ENCODE measurements around the gene SEPHS1.
A peak's percentile ranks its signal among the peaks of the same experiment; 100 is the strongest.
"Not testable (repeated sequence)": the region's sequence is repeated elsewhere in the genome, so short reads cannot be mapped to it uniquely, and the experiment has no call there.

The SEPHS1 gene

DNA sequence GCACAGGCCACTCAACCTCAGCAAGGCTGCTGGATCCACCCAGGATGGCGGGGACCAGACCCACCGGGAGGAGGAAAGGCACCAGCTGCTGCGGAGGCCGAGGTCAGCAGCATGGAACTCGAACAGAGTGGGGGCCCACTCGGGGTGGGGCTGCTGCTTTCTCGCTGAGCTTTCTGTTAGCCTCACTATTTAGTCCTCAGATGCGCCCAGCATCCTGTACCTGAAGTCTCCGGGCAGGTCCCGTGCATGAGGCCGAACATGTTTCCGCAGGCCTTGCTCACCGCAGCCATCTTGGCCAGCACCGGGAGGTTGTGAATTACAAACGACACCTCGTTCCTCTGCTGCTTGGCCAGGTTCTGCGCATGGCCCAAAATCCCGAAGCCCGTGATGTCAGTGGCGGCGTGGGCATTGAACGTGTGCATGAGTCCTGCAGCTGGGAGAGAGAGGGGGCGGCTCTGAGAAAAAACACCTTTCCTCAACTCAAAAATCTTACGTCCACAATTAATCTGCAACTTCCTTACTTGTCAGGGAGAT lies 25.4 kb downstream of the SEPHS1 start:
- no peak for DNase-seq

- DNase-seq, result no peak
Observed at GRCh38 chr10:13321576-13321975, 26.5 kb downstream of the SEPHS1 start.

DNA sequence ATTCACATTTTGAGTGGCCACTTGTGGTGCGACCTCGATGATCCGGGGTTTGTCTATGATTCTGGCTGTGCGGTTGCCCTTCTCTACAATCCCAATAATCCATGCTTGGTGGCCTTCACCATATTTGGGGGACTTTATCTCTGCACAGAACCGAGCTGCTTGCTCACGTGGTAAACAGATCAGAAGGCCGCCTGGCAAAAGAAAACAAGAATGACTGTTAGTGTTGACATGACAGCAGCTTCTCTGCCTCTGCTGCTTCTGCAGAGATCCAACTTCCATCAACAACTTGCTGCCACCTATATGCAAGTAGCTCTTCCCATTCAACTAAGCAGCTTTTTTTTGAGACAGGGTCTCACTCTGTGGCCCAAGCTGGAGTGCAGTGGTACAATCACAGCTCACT lies 28.9 kb downstream of the SEPHS1 start:
- no peak for DNase-seq

DNA sequence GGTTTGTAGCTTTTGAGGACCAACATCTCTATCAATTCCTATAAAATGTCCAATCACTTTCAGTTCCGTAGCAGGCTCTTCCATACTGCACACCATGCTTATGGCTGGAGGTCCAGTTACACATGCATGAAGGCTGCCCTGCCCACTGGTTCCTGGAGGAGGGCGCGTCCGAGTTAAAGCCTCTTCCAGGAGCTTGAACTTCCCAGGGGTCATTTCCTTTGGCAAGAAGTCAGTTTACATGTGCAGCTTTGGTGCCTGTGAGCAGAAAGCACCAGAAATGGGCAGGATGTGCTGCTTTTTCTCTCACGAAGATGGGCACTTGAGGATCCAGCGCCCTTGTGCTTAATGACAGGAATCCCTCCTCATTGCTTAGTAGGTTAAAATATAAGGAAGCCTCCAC lies 30.6 kb downstream of the SEPHS1 start:
- no peak for DNase-seq

- no peak for DNase-seq
Observed at GRCh38 chr10:13316635-13317311, 31.3 kb downstream of the SEPHS1 start.

- DNase-seq, result no peak
Observed at GRCh38 chr10:13315361-13315760, 32.7 kb downstream of the SEPHS1 start.

- DNase-seq, result no peak
Observed at GRCh38 chr10:13311177-13311575, 36.9 kb downstream of the SEPHS1 start.

GRCh38 chr10:13310518-13311176 lies 37.4 kb downstream of the SEPHS1 start:
- no peak for DNase-seq

- DNase-seq, result no peak
Observed at GRCh38 chr10:13309792-13310191, 38.3 kb downstream of the SEPHS1 start.

- DNase-seq, result no peak
Observed at GRCh38 chr10:13308096-13308495, 40.0 kb downstream of the SEPHS1 start.

DNA sequence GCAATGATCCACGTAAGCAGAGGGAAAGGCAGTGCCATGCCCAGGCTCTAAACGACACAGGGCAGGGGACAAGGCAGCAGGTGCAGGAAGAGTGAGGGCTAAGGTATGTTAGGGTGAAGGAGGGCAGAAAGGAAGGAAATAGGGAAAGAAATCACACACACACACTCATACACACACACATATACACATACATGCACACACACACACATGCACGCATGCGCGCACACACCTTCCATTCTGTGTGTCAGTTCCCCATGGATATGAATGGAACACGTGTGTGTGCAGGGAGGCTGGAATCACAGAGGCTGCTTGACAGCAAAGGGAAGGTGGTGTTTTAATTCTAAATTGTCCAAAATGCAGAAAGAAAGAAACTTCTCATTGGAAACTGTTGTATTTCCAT lies 42.0 kb downstream of the SEPHS1 start:
- DNase-seq, result no peak

- DNase-seq, result no peak
Observed at GRCh38 chr10:13302821-13303555, 45.1 kb downstream of the SEPHS1 start.

DNA sequence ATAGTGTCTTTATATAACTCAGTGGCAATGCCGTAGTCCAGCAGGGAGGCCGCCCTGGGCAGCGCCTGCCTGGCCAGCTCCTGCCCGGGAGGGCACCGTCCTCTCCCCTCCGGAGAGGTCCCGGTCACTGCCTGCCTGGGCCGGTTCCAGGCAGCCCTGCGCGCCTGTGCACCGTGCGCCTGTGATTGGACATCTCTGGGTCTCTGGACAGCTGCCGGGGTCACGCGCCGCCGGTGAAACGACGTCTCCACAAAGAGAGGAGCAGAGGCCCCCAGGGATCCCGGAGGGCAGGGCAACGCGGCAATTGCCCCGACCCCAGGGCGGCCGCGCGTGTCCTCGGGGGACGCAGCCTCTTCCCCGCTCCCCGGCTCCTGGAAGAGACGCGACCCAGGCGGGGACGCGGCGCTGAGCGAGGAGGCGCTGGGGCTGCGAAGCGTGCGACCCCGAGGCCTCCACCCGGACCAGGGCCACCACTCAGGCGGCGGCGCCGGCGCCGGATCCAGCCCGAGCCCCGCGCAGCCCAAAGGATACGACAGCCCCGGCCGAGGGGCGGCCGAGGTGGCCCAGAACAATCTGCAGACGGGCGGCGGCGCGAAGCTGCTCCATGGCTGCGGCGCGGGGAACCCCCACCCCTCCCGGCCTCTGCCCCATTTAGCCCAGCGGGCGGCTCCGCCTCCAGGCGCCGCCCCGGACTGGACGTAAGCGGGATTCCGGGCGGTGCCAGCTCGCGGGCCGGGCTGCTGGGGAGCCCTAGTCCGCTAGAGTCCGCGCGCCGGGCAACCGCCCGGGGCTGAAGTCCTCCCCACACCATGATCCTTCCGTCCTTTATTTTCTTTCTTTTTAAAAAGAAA lies 48.4 kb downstream of the SEPHS1 start, which contains the start of gene PHYH:
PHYH (minus strand) TSS at position 628 of the 851 bp plus-strand sequence; CDS start at position 606, 22 bp downstream.
- peak; percentile 33 for DNase-seq

DNA sequence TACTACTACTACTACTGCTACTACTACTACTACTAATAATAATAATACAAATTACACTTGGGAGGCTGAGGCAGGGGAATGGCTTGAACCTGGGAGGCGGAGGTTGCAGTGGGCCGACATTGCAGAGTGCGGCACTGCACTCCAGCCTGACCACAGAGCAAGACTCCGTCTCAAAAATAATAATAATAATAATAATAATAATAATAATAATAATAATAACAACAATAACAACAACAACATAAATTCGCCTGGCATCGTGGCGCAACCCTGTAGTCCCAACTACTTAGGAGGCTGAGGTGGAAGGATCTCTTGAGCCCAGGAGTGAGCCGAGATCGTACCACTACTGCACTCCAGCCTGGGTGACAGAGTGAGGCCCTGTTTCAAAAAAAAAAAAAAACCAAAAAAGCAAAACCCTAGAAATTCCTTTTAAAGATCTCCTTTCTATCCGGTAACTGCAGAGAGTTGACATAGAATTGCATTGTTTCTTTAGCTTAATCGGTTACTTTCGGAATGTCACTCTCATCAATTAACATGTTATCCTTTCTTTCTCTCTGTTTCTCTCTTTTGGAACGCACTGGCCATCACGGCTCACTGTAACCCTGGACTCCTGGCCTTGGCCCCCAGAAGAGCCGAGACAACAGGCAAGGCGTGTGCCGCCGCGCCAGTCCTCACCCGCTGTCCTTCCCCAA lies 49.2 kb downstream of the SEPHS1 start:
- DNase-seq, result no peak

DNA sequence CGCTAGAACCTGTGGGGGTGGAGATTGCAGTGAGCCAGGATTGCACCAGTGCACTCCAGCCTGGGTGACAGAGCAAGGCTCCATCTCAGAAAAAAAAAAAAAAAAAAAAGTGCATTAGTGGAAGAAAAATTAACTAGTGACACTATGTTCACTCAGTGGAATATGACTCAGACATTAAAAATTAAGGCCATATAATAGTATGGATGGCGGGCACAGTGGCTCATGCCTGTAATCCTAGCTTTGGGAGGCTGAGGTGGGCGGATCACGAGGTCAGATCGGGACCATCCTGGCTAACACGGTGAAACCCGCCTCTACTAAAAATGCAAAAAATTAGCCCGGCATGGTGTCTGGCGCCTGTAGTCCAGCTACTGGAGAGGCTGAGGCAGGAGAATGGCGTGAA lies 51.6 kb downstream of the SEPHS1 start:
- DNase-seq, result no peak

DNA sequence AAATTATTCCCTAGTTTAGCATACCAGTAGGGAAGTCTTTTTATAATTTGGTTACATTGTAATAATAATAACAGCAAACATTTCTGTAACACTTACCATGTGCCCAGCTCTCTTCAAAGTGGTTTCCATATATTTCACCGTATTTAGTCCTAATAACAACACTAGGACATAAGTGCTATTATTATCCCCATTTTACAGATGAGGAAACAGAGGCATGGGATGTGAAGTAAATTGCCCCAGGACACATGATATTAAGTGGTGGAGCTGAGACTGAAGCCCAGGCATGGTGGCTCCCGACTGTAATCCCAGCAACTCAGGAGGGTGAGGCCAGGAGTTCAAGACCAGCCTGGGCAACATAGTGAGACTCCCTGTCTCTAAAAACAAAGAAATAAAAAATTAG lies 53.3 kb downstream of the SEPHS1 start:
- DNase-seq, result no peak

- no peak for DNase-seq
Observed at GRCh38 chr10:13291821-13292773, 56.0 kb downstream of the SEPHS1 start.

DNA sequence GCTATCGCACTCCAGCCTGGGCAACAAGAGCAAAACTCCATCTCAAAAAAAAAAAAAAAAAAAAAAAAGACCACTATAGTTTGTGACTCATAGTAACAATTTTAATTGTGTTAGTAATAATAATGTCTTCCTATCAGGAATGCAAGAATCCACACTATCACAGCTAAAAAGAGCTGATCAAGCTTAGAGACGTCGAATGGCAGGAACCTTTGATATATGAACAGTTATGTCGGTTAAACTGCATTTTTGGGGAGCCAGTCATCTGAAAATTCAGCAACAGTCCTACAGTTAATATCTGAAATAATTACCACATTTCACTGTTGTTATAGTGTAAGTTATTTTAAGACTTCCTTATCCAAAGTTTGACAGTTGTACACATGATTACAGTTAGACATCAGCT lies 57.0 kb downstream of the SEPHS1 start:
- no peak for DNase-seq

DNA sequence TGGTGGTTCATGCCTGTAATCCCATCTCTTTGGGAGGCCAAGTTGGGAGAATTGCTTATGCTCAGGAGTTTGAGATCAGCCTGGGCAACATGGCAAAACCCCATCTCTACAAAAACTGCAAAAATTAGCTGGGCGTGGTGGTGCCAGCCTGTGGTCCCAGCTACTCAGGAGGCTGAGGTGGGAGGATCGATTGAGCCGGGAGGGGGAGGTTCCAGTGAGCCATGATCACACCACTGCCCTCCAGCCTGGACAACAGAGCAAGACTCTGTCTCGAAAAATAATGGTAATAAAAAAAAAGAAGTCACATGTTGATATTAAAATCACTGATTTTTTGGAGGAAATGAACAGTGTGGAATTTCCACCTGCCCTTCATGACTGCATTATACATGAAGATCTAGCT lies 64.0 kb downstream of the SEPHS1 start:
- no peak for DNase-seq

- DNase-seq, result not testable (repeated sequence)
Observed at GRCh38 chr10:13282348-13282747, 65.7 kb downstream of the SEPHS1 start.
